ENCODE results near the gene NOD2.

DNA sequence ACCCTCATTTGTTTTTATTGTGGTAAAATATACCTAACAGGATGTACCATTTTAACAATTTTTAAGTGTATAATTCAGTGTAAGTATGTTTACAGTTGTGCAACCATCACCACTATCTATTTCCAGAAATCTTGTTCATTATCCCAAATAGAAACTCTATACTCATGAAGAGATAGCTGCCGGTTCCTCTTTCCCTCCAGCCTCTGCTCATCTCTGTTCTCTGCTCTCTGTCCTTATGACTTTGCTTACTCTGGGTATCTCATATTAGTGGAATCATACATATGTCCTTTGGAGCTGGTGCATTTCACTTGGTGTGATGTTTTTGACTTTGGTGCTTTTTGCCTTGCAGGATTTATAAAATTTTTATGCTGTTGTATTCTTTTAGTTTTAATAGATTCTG is 67.9 kb downstream of the NOD2 start:
- no peak for TF ChIP-seq CTCF (IDR thresholded peaks at IDR 0.05)
- TF ChIP-seq POLR2A (IDR thresholded peaks at IDR 0.05), result no peak
